ENCODE measurements around the gene TRMU.
"Not testable (repeated sequence)": the region's sequence is repeated elsewhere in the genome, so short reads cannot be mapped to it uniquely, and the experiment has no call there.

TRMU gene

DNA sequence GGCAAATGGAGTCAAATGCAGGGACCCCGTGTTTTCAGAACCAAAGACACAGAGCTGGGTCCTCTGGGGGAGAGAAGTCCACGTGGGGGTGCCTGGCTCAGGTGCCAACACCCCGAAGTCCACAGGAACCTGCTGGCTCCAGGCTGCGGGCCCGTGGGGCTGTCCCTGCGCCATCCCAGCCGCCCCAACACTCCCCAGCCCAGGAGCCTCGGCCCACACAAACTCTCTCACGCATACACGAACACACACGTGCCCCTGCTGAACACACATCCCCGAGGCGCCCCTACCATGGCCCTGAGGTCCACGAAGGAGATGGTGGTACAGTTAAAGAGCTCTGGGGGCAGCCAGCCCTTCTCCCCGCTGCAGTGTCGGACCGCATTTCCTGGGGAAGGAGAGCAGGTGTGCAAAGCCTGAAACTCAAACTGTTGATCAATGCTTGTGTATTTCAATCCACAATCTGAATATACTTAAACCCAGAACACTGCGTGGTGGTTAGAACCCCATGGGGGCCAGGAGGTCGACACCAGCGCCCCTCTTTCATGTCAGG, 54.7 kb downstream of the TRMU start:
- no peak for DNase-seq

DNA sequence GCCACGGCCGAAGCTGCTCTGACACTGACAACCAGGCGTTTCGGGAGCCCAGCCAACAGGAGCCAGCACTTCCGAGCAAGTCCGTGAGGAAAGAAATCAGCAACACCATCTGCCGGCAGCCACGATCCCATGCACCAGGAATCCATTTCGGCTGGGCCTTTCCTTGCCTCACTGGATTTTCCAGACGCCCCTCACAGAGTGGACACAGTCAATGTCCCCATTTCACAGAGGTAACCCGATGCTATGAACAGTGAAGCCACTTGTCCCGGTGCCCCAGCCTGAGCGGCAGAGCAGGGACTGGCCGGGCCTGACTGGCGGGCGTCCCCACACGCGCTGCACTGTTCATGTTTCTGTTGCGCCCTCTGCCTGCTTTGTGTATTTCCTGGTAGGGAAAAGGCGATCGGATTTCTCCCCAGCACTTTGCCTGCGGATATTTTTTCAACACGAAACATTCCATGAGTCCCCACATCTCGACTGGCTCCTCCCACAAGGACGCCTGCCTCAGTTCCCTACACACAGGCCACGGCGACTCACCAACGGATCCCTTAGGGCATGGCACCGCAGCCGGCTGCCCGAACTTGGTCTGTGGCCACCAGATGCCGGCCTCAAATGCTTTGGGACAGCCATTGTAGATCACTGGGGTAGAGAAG, 55.3 kb downstream of the TRMU start:
- no peak for DNase-seq

DNA sequence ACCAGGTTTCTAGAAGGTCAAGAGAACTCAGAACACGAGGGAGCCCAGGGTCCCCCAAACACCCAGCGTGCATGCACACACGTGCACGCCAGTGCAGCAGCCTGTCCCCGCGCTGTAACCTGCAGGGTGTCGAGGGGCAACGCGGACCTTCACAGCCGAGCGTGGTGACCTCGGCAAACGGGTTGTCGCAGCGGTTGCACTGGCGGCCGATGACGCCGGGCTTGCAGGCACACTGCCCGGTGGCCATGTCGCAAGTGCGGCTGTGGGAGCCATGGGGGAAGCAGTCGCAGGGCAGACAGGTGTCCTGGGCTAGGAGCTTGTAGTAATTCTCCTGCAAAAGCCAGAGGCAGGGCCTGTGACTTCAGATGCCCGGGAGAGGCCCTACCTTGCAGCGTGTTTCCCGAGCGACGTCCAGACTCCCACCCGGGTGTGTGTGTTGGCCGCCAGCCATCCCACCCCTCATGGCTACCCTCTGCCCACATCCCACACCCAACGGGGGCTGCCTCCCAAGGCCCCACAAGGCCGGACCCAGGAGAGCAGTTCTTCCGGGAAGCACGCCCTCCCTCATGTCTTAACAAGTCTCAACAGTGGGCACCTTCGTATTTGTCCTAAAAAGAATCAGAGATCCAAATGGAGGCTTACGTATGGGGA, 56.1 kb downstream of the TRMU start:
- no peak for DNase-seq

DNA sequence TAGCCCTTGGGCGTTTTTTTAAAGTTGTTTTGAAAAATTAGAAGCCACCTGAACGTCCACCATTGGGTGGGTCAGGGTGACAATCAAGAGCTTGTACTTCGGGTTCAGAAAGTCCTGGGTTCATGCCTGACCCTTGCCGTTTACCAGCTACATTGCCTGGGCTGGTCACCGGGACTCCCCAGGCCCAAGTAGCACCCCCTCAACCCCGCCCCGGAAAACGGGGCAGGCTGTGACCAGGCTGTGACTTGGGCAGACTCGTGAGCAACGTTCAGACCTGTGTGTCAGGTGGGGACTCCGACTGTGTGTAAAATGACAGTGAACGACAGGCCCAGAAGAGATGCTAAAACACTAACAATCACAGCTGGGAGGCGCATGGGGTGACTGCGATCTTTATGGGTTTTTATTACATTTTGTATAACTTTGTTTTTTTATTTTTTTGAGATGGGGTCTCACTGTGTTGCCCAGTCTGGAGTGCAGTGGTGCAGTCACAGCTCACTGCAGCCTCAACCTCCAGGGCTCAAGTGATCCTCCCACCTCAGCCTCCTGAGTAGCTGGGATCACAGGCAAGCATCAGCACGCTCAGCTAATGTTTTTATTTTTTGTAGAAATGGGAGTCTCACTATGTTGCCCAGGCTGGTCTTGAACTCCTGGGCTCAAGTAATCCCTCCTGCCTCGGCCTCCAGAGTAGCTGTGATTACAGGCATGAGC, 56.8 kb downstream of the TRMU start:
- no peak for DNase-seq

DNA sequence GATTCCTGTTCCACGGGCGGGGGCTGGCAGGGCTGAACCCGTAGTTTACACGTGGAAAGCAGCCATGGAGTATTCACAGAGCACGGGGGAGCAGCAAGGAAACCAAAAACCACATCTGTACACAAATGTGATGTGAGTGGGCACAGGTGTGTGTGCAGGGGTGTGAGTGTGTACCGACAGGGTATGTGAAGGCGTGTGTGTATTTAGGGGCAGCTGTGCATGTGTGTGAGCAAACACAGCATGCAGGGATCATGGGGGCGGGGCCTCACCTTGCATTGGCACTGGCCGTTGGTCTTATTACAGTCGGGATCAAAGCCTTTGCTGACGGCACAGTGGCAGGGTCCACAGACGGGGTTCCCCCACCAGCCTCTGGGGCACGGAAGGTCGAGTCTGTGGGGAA, 58.4 kb downstream of the TRMU start:
- DNase-seq = no peak

DNA sequence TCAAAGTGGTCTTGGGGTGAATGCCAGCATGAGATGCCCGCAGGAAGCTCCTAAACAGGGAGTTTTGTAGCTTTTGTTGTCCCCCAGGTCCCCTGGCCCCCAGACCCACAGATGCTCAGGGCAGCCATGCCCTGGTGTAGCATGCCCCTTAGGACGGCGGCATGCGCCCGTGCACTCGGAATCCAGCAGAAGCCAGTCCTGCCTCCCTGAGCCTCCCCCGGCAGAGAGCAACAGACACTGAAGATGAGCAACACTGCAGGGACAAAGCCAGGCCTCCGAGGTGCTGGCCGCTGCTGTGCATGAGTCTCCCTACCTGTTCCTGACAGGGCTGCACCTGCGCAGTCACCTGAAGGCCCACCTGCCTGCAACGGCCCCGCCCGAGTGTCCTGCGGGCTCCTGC, 59.1 kb downstream of the TRMU start:
- DNase-seq = no peak

DNA sequence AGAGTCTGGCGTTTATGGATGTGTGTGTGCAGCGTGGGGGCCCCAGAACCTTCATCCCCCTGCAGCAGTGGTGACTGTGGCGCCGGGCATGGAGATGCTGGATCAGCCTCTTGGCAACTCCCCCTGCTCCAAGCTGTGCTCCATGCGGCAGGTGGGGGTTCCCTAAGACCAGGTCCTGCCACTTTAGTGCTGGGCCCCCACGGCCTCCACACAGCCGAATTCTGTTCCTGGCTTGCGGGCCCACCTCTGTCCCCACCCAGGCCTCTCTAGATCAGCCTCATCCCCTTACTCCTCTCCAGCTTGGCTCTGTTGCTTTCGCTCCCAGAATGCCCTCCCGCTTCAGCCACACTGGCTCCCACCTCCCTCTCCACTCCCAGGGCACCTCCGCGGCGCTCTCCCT, 59.6 kb downstream of the TRMU start:
- no peak for DNase-seq

DNA sequence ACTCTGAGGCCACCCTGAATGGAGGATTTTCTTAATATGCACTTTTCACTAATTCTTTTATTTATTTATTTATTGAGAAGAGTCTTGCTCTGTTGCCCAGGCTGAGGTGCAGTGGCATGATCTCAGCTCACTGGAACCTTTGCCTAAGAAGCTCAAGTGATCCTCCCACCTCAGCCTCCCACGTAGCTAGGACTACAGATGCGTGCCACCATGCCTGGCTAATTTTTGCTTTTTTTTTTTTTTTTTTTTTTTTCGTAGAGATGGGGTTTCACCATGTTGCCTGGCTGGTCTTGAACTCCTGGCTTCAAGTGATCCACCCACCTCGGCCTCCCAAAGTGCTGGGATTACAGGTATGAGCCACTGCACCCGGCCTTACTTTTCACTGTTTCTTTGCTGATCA, 61.5 kb downstream of the TRMU start:
- DNase-seq = not testable (repeated sequence)

DNA sequence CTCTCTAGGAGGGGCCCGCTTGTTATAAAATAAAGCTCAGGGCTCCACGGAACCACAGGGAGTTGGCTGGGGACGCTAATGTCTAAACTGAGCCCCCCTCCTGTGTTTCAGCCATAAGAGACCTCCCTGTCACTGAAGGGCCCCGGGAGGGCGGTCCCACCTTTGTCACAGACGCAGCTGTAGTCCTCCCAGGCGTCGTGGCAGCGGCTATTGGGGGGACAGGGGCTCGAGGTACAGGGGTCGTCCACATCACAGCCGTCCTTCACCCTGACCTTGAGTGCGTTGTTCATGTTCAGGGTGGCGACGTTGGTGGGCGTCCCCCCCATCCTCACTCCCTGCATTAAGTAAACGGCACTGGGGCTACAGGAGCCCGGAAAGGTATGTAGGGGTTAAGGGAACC, 62.0 kb downstream of the TRMU start:
- no peak for DNase-seq

DNA sequence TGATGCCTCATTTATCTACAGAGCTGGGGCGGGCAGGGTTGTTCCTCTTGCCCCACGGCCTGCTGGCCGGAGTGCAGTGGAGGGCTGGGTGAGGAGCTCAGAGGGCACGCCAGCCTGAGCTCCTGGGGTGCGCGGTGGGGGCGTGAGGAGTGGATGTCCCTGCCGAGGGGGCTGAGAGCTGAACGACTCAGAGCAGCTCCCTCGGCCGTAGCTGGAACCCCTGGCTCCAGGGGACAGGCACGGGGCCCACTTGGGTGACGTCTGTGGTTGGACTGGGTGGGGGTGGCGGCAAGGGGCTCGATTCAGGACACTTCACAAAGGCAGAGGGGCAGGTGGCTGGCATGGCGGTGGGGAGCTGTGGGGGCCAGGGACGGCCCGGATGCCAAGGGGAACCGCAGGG, 62.4 kb downstream of the TRMU start:
- DNase-seq = no peak

DNA sequence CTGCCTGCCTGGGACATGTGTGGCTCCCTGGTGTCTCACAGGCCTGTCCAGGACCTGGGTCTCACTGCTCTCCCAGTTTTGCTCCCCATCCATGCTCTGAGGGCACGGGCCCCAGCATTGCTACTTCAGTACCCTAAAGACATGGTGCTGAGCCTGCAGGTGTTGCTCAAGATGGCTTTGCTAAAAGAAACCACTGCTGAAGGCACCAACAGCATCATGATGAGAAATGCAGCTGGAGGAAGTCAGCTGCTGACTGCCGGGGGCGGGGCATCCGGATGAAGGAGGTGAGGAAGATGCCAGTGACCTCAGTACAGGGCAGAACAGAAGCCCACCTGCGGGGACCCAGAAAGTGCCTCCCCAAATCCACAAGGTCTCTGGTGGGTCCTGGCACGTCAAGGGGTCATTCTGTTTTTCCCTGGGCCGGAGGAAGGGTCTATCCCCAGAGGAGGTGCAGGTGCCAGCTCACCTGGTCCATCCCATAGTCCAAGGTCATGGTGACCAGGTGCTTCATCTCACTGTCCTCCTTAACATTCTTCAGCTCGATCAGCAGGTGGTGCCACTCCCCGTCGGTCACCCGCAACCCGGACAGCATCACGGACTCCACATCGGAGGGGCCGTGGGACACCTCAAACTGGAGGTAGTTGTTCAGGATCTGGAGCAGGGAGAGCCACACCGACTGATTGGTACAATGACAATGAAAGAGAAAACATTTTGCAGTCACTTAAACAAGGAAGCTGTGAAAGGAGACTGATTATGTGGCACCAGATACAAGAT, 63.9 kb downstream of the TRMU start:
- DNase-seq = no peak

DNA sequence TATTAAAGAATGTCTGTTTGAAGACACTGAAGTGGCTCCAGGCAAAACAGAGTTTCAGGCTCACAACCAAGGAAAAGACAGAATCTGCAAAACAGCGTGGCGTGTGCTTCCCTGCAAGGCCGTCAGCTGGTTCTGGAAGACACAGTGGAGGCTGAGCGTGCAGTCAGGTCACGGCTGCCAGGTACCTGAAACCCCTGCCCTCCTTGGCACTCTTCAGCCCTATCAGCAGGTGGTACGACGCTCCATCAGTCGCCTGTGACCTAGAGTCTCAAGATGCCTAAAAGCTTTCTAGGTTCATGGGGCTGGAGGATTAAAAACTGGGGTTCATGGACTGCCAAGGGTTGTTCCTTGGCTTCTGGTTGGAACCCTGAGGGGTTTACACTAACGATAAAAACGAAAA, 65.9 kb downstream of the TRMU start:
- no peak for DNase-seq

DNA sequence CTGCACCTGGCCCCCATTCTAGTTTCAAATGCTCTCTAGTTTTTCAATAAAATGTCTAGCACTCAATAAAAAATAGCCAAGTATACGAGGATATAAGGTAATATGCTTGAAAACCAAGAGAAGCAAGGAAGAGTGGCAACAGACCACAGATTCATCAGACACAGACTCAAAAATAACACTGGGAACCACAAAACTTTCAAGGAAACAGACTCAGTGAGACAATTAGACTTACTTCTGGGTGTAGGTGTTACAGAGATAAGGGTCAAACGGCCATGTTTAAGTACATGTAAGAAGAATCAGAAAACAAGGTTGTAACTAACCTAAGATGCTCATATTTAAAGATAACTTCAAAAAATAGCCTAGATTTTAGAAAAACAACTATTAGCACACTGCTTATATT, 67.0 kb downstream of the TRMU start:
- no peak for DNase-seq

DNA sequence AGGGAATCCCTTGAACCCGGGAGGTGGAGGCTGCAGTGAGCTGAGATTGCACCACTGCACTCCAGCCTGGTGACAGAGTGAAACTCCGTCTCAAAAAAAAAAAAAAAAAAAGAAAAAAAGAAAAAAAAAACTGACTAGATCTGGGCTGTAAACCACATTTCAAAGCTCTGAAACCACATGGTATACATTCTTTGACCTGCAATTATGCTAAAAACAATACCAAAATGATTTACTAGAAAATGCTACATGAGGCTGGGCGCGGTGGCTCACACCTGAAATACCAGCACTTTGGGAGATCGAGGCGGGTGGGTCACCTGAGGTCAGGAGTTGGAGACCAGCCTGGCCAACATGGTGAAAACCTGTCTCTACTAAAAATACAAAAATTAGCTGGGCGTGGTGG, 68.4 kb downstream of the TRMU start:
- DNase-seq = not testable (repeated sequence)

DNA sequence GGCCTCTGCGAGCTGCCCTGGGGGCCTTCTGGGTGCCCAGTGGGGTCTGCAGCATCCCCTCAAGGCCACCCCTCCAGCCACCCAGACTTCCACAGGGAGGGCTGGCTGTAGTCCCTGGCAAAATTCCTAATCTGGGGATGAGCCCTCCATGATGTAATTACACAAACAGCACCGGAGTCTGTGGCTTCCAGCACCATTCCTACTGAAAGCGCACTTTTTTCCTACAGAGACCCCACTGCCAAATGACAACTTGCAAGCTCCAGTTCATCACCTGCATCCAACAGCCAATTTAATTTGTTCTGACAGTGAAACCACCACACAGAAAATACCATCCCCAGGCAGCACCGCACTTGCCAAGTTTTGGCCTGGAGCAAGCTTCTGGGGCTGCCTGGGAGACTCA, 70.4 kb downstream of the TRMU start:
- DNase-seq = no peak

DNA sequence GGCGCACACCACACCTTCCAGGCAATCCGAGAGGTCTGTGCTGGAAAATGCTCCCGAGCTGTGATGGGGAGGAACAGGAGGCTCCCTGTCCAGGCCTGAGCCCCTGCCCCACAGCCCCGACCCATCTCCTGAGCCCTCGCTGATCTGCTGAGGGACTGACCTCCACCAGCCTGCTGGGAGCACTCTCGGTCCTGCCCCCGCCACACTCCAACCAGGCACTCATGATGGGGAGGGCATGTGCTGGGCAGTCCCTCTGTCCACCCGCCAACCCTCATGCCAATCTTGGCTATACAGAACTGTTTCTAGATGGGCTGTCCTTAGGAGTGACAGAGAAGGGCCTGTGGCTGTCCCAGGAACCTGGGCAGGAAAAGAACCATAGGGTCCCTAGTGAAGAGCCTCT, 70.8 kb downstream of the TRMU start:
- DNase-seq = no peak

DNA sequence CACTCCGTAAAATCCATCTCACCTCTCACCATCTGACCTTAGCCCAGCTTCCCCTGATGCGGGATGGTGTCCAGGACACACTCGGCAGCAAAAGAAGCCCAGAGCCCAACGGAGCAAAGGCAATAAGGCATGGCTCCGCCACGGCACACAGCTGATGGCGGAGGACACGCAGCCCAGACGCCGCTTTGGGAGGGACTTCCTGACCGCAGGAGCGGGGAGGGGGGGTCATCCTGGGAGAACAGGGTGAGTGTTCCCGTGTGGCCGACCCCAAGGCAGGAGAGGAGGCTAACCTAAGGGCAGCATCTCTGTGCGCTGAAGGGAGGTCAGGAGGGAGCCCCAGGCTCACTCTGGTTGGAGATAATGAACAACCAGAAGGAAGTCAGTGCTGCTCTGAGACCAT, 71.3 kb downstream of the TRMU start:
- no peak for DNase-seq

Data from inflammatory macrophage (primary cell).